SK-N-SH (cell line): Measurements from ENCODE around the gene HSFX3. TPM values are rescaled to one million over a fixed set of nuclear protein-coding genes. Genes with fewer than 3 reads are reported as not detected.

ENCODE experiments used
- CTCF ChIA-PET: fragments of 300-600, 350-600 bp; formaldehyde crosslinking; extraction: SDS; loops from one replicate; lab custom pipeline; 2021; lab: Yijun Ruan, JAX
- POLR2A ChIA-PET: fragments of 350-600 bp; sonication (Branson Sonifier 250); formaldehyde crosslinking; extraction: SDS; loops from one replicate; lab custom pipeline; 2020; ENCODE audit warnings: antibody characterized with exemption, inconsistent platforms; lab: Yijun Ruan, JAX
- DNase-seq: peaks from one replicate; pipeline ENCODE4 v3.0.0; 2012
- H2AFZ ChIP-seq: fragments of 200-600 bp; sonication (generic); 2 replicates; pipeline ENCODE4 v1.8.1; 2016; ENCODE audit warnings: antibody characterized with exemption, mild to moderate bottlenecking, low read depth
- H3F3A ChIP-seq: fragments of 200-600 bp; sonication (generic); replicated peaks from 2 replicates; pipeline ENCODE3; 2016; ENCODE audit warnings: antibody characterized with exemption, mild to moderate bottlenecking; ENCODE audit not compliant: insufficient read depth
- H3K27ac ChIP-seq, 2 experiments: fragments of 200-500 bp in 1 of 2; fragments of 200-600 bp in 1 of 2; sonication (Bioruptor generic) in 1 of 2; sonication (generic), shearing (Covaris generic) in 1 of 2; 2 replicates each; pipeline versions ENCODE4 v1.5.1 to v1.6.1; 2014 to 2016; ENCODE audit warnings: low read depth in 2 of 2, inconsistent platforms in 1 of 2, low read length in 1 of 2, mild to moderate bottlenecking in 1 of 2, mixed read lengths in 1 of 2
- H3K27me3 ChIP-seq: fragments of 200-600 bp; sonication (generic), shearing (Covaris generic); 2 replicates; pipeline ENCODE4 v1.6.1; 2016; ENCODE audit warnings: mixed run types; ENCODE audit not compliant: insufficient read depth
- H3K36me3 ChIP-seq, 2 experiments: fragments of 200-500 bp in 1 of 2; fragments of 200-600 bp in 1 of 2; sonication (Bioruptor generic) in 1 of 2; sonication (generic) in 1 of 2; replicated peaks in 1 of 2; 2 replicates each; pipeline versions ENCODE3 to v1.5.1; 2014 to 2016; ENCODE audit warnings: low read length in 1 of 2, mild to moderate bottlenecking in 1 of 2; ENCODE audit not compliant: insufficient read depth in 2 of 2, control insufficient read depth in 1 of 2
- H3K4me1 ChIP-seq, 2 experiments: fragments of 200-500 bp in 1 of 2; fragments of 200-600 bp in 1 of 2; sonication (Bioruptor generic) in 1 of 2; sonication (generic), shearing (Covaris generic) in 1 of 2; 2 replicates each; pipeline versions ENCODE4 v1.5.1 to v1.6.1; 2014 to 2016; ENCODE audit warnings: low read depth in 1 of 2, low read length in 1 of 2, mixed run types in 1 of 2; ENCODE audit not compliant: insufficient read depth in 2 of 2, control insufficient read depth in 1 of 2
- H3K4me2 ChIP-seq: fragments of 200-600 bp; sonication (generic), shearing (Covaris generic); 2 replicates; pipeline ENCODE4 v1.6.1; 2017; ENCODE audit warnings: mixed run types
- H3K4me3 ChIP-seq, 2 experiments: fragments of 200-500 bp in 1 of 2; fragments of 200-600 bp in 1 of 2; sonication (Bioruptor generic) in 1 of 2; sonication (generic), shearing (Covaris generic) in 1 of 2; 2 replicates each; pipeline versions ENCODE4 v1.5.1 to v1.8.1; 2014 to 2016; ENCODE audit warnings: low read depth in 2 of 2, inconsistent platforms in 1 of 2, low read length in 1 of 2, mild to moderate bottlenecking in 1 of 2, mixed read lengths in 1 of 2, moderate library complexity in 1 of 2
- H3K79me2 ChIP-seq: fragments of 200-600 bp; sonication (generic); 2 replicates; pipeline ENCODE4 v1.8.1; 2017; ENCODE audit warnings: mild to moderate bottlenecking; ENCODE audit not compliant: insufficient read depth
- H3K9ac ChIP-seq: fragments of 200-600 bp; sonication (generic); 2 replicates; pipeline ENCODE4 v1.6.1; 2017; ENCODE audit warnings: mixed run types
- H3K9me2 ChIP-seq: fragments of 200-600 bp; sonication (generic); 2 replicates; pipeline ENCODE4 v1.6.1; 2017; ENCODE audit warnings: mixed run types
- H3K9me3 ChIP-seq: fragments of 200-600 bp; sonication (generic); 2 replicates; pipeline ENCODE4 v1.6.1; 2017; ENCODE audit warnings: mixed run types, mild to moderate bottlenecking, moderate library complexity
- H4K20me1 ChIP-seq: fragments of 200-600 bp; sonication (generic); 2 replicates; pipeline ENCODE4 v1.6.1; 2017; ENCODE audit warnings: mild to moderate bottlenecking, mixed run types; ENCODE audit not compliant: insufficient read depth
- CTCF ChIP-seq: fragments of 200-600 bp; sonication (generic); IDR thresholded peaks from 2 replicates; pipeline ENCODE4 v1.6.1; 2017; ENCODE audit warnings: antibody characterized with exemption, mild to moderate bottlenecking, moderate library complexity
- ELF1 ChIP-seq: IDR thresholded peaks from 2 replicates; pipeline ENCODE4 v1.4.0; 2012
- EZH2phosphoT487 ChIP-seq: fragments of 200-600 bp; sonication (generic); IDR thresholded peaks from 2 replicates; pipeline ENCODE4 v1.6.1; 2017; ENCODE audit warnings: low read depth, mixed run types, mild to moderate bottlenecking, antibody characterized with exemption, moderate library complexity, borderline replicate concordance
- FOSL2 ChIP-seq: IDR thresholded peaks from 2 replicates; pipeline ENCODE4 v1.4.0; 2012; ENCODE audit warnings: low read depth, mild to moderate bottlenecking, moderate library complexity, borderline replicate concordance
- FOXM1 ChIP-seq: IDR thresholded peaks from 2 replicates; pipeline ENCODE4 v1.4.0; 2012; ENCODE audit warnings: low read depth, mild to moderate bottlenecking
- GABPA ChIP-seq: IDR thresholded peaks from 2 replicates; pipeline ENCODE4 v1.4.0; 2012; ENCODE audit warnings: low read depth, mild to moderate bottlenecking
- GATA2 ChIP-seq: sonication (generic); formaldehyde crosslinking; IDR thresholded peaks from 2 replicates; pipeline ENCODE4 v1.5.0; 2020; ENCODE audit warnings: mild to moderate bottlenecking, missing genetic modification reagents
- REST ChIP-seq: IDR thresholded peaks from 2 replicates; pipeline ENCODE4 v1.6.1; 2012; ENCODE audit warnings: mild to moderate bottlenecking, low read depth, low read length, moderate library complexity
- RXRA ChIP-seq: IDR thresholded peaks from 2 replicates; pipeline ENCODE4 v1.4.0; 2012; ENCODE audit warnings: low read depth, mild to moderate bottlenecking, borderline replicate concordance
- SIN3A ChIP-seq: IDR thresholded peaks from 2 replicates; pipeline ENCODE4 v1.6.1; 2012; ENCODE audit warnings: low read depth, mild to moderate bottlenecking, low read length, moderate library complexity, borderline replicate concordance
- USF1 ChIP-seq: IDR thresholded peaks from 2 replicates; pipeline ENCODE4 v1.4.0; 2012; ENCODE audit warnings: low read depth, borderline replicate concordance
- USF2 ChIP-seq: fragments of 150-350 bp; IDR thresholded peaks from 2 replicates; pipeline ENCODE4 v1.6.1; 2017; ENCODE audit warnings: antibody characterized with exemption, low read length, low read depth, borderline replicate concordance
- WGBS: methylation state at CpG from one replicate; pipeline ENCODE4 v1.1.6; 2017; ENCODE audit warnings: low lambda C conversion rate; 5-methylcytosine and 5-hydroxymethylcytosine counted together
- polyA plus RNA-seq, 3 experiments: library from polyadenylated mRNA; depleted of rRNA; stranded (reverse); fragments of >200 nt; gene quantifications; 2 replicates each; pipeline ENCODE4 v1.2.3, GENCODE V29; 2012

HSFX3 gene
- polyA plus RNA-seq, 1 of the 3 experiments (the other 2 are of a cell fraction) = not detected

GRCh38 chrX:149504915-149505651 lies 44.6 kb downstream of the HSFX3 start, which contains the start of gene IDS (continued):
- 0 out of 2 replicates have a peak, but pooled peaks have one; percentile 22 for TF ChIP-seq REST
- TF ChIP-seq CTCF = no peak
- no peak for TF ChIP-seq EZH2phosphoT487
- TF ChIP-seq ELF1 = no peak
- no peak for TF ChIP-seq FOSL2
- no peak for TF ChIP-seq FOXM1
- no peak for TF ChIP-seq GATA2 (CRISPR knock-in tag)
- TF ChIP-seq USF1 = no peak
- TF ChIP-seq, all 33 proteins: peak for 6

GRCh38 chrX:149504226-149504914 lies 45.4 kb downstream of the HSFX3 start:
- H3F3A ChIP-seq = no peaks in the 10 kb centered on the region
- H3K36me3 ChIP-seq = peaks cover 9 to 22% of the 10 kb centered on the region in 2 experiments
- peaks cover 0 to 10% of the 10 kb centered on the region in 2 experiments; a peak in 1 of 4 replicates for H3K4me1 ChIP-seq
- peak overlapping the region; percentile 67 to 88 for H3K27ac ChIP-seq
- H3K4me3 ChIP-seq = peak overlapping the region; percentile 58 to 71
- peak overlapping the region; percentile 85 for H3K9ac ChIP-seq
- H3K27me3 ChIP-seq = 0 out of 2 replicates have a peak, but pooled peaks cover 5% of the 10 kb centered on the region
- ChIA-PET CTCF (interaction anchor here (0.9 to 2.2 kb wide), 5 partner anchors 8 to 35 kb away, joined by 3 to 7 read pairs (median 5); no protein-coding TSS in a partner anchor), POLR2A (interaction anchor here (1.3 to 2.7 kb wide), 2 partner anchors 17 to 36 kb away, joined by 8 to 18 read pairs; partner anchors contain the start of gene EOLA1)
- H3K79me2 ChIP-seq = peaks cover 24% of the 10 kb centered on the region
- H4K20me1 ChIP-seq = no peaks in the 10 kb centered on the region; the same call in 1 of the 2 replicates
- peak overlapping the region; percentile 80 for H3K4me2 ChIP-seq
- no peaks in the 10 kb centered on the region for H3K9me2 ChIP-seq
- H2AFZ ChIP-seq = no peak overlapping the region
- WGBS = 7% methylated on average over 9 of the region's 10 CpGs
- TF ChIP-seq SIN3A = no peak
- TF ChIP-seq REST = no peak
- TF ChIP-seq RXRA = no peak
- peak; percentile 61 for TF ChIP-seq CTCF
- TF ChIP-seq USF2 = no peak
- no peak for TF ChIP-seq FOSL2
- no peak for TF ChIP-seq GABPA
- DNase-seq = peak; percentile 67
- H3K9me3 ChIP-seq = no peaks in the 10 kb centered on the region
